Cardiac septum (tissue), 1 donor: Measurements from ENCODE around the gene NBEAL2. TPM values are rescaled to one million over a fixed set of nuclear protein-coding genes. Genes with fewer than 3 reads are reported as not detected.

Source experiments
- DNase-seq: peaks from one replicate; pipeline ENCODE4 v3.0.0-alpha.2; 2020; ENCODE audit warnings: low spot score
- intact Hi-C: fragments of 100-400 bp; cut with DNase I; formaldehyde crosslinking; loops from one replicate; pipeline ENCODE4 v1.14.0; 2022
- total RNA-seq: library from RNA; stranded (reverse); fragmentation: NEBNext Ultra II Directional; extraction: Animal tissue kit (Norgen Biotek cat#: 25700); gene quantifications from one replicate; pipeline ENCODE4 v1.2.1, GENCODE V29; 2021
- donor health status: DM: no; HTN: no; CAD: no.

The NBEAL2 gene
- total RNA-seq, 1 donor from 2014 or later, result 14.2 TPM

DNA sequence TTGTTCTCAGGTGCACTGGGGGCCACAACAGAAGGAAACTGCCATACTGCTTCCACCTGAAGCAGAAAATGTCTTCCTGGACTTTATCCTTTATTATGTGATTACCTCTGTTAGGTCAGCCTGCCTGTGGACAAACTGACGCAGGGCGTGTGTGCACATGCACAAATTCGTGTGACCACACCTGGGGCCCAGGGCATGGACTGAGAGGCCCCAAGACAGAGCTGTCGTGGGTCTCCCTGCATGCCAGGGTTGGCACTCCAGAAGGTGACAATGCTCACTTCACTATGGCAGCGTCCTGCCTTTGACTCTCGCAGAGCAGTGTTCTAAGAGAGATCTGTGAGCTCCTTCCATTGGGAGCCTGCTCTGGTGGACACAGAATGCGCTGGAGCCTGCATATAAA lies 37.4 kb upstream of the NBEAL2 start:
- DNase-seq, result no peak
- intact Hi-C loops, result no loop called here

DNA sequence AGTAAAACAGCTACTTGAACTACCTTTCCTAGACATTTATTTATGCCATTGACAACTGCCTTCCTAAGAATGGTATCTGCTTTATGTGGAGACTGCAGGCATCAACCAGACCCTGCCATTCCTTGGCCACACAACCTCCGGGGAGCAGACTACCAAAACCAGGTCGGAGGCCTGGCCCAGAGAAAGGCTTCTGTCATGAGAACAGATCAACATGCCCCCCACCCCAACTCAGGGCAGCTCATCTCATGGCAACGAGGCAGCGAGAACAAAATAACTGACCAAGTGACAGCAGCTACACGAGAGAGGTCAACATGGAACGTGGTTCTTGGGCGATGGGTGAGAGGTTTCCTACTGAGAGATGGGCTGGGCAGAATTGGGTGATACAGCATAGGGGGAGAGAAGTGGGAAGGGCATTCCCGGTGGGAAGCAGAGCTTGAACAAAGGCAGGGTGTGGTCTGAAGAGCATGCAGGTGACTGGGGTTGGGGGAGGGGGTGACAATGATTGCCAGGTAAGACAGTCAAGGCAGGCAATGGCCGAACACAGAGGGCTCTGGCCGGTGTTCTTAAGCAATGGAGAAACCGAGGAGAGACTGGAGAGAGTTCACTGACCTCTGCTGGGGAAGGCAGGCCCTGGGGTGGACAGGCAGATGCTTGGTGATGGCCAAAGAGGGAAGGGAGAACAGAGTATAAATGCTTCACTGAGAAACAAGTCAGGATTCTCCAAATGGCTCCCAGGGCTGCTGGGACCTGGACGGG lies 36.8 kb upstream of the NBEAL2 start:
- intact Hi-C loops, result no loop called here
- no peak for DNase-seq

DNA sequence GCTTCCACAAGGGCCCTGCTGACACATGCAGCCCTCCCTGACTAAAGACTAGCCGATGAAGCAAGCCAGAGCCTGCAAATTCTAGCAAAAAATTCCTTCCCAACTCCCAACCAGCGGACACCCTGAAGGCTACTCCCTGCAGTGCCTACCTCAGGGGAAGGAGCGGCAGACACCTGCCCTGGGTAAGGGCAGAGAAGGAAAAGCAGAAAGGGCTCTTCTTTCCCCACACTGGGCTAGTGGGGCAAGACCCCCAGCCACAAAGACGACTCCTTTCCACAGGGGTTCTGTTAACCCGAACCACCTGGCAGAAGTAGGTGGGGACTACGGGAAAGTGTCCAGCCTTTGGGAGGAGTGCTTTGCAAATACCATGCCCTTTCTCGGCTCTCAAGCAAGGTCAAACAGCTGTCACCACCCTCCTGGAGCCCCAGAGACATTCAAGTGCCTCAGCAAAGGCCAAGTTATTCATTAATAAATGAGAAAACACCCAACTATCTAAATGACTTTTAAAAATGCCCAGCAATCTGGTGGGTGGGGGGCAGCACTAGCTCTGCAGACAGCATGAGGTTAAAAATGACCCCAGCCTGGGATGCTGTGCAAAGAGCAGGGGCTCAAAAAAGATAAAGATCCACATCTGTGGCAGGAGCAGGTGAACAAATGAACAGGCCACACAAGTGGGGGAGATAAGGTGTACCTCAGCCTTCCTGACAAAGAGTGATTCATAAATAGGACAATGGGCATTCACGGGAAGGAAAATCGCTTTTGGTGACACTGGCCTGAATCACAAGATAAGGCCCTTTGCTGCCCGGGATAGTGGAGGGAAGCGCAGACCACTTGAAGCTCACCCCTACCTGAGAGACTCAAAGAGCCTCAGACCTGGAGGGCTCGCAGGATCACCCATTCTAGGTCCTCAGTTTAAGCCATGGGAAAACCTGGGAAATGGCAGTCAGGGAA lies 36.0 kb upstream of the NBEAL2 start:
- DNase-seq, result peak; percentile 74
- intact Hi-C loops, result no loop called here

DNA sequence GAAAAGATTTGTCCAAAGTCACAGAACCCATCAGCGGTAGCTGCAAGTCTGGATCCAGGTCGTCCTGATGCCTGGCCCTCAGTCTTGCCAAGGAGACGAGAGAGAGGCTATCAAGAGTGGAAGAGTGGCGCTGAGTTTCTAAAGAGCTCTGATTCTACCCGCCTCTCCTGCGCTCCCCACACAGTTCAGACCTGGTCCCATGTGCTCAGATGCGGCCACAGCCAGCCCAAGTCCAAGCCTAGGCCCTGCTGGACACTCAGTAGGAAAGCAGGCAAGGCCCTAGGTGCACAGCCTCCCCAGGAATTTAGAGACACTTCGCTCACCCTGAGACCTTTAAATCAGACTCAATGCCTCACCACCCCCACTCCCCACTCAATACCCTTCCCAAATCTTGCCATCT lies 35.3 kb upstream of the NBEAL2 start:
- intact Hi-C loops, result no loop called here
- peak; percentile 71 for DNase-seq

GRCh38 chr3:46946416-46946815 lies 33.0 kb upstream of the NBEAL2 start:
- intact Hi-C loops, result no loop called here
- no peak for DNase-seq

GRCh38 chr3:46946856-46947545 lies 32.5 kb upstream of the NBEAL2 start:
- intact Hi-C loops, result no loop called here

DNA sequence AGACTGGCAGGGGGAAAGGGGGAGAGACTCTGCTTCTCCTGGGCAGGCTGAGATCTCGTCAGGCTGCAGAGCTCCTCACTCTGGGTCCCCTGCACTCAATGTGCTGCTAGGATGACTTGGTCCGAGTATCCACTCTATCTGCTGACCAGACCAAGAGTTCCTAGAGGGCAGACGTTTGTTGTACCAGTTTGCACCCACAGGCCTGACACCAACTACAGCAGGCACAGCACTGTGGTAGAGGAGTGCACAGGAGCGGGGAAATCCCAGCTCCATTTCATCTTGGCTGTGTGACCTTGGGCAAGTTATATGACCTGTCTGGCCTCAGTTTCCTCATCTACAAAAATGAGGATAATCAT lies 31.9 kb upstream of the NBEAL2 start:
- intact Hi-C loops, result no loop called here
- peak; percentile 67 for DNase-seq

More at GRCh38 chr3:46946856-46947545, 32.5 kb upstream of the NBEAL2 start:
- DNase-seq, result peak; percentile 76

- peak; percentile 85 for DNase-seq
- intact Hi-C loops, result loop anchor here (2.0 kb wide), 1 partner anchor 29 kb away; the partner anchor contains the start of gene CCDC12
These were observed 31.3 kb upstream of the NBEAL2 start for GRCh38 chr3:46947981-46948791.

- intact Hi-C loops, result loop anchor here (2.0 kb wide), 1 partner anchor 28 kb away; the partner anchor contains the start of gene CCDC12
- DNase-seq, result no peak
These were observed 30.4 kb upstream of the NBEAL2 start for GRCh38 chr3:46948830-46949671.

GRCh38 chr3:46950177-46950576 lies 29.3 kb upstream of the NBEAL2 start:
- DNase-seq, result no peak
- intact Hi-C loops, result no loop called here

- intact Hi-C loops, result no loop called here
- no peak for DNase-seq
These were observed 28.7 kb upstream of the NBEAL2 start for GRCh38 chr3:46950650-46951241.

DNA sequence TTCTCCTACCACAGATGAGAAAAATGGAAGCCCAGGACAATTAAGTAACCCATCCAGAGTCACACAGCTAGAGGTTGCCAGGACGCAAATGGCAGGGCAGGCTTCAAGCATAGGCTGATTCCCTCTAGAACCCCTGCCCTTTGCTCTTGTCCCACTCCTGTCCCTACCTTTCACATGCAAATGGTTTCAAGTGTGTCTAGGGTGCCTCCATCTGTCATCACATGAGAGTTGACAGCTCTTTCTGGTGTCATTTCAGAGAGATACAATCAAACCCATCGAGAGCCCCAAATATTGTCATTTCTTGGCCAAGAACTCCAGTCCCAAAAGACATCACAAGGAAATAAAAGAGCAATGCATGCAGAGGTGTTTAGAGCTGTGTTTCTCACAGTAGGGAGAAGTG lies 26.7 kb upstream of the NBEAL2 start:
- no peak for DNase-seq
- intact Hi-C loops, result no loop called here

DNA sequence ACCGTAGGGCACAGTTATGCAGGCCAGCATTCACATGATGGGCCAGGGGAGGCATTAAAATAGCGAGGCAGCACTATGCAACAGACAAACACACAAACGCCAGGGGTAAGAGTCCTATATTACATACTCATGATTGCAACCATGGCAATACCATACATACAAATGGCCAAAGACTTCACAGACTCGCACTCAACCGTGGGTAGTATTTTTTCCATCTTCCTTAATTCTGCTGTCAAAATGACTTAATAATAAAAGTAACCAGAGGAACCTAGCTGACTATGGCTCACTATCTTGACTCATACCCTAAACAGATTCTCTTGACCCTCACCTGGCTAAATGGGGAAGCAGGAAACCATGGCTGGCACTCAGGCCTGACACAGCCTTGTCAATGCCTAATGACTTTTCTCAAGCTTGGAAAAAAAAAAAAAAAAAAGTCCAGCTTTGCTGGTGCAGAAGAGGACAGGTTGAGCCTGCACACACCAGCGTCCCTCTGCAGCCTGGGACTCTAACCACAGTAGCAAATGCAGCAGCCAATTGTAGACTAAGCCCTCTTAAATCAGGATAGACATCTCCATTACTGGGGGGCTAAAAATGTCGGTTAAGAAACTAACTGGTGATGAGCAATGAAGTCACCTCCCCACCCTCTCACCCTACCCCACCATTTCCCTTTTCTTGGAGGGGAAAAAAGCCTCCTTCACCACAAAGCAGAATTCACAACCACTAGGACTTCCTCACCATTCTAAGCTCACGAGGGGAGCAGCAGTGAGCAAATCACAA lies 26.0 kb upstream of the NBEAL2 start:
- no peak for DNase-seq

GRCh38 chr3:46954178-46954577 lies 25.3 kb upstream of the NBEAL2 start:
- intact Hi-C loops, result no loop called here
- DNase-seq, result no peak

More for the DNA sequence above, 26.0 kb upstream of the NBEAL2 start:
- intact Hi-C loops, result no loop called here

DNA sequence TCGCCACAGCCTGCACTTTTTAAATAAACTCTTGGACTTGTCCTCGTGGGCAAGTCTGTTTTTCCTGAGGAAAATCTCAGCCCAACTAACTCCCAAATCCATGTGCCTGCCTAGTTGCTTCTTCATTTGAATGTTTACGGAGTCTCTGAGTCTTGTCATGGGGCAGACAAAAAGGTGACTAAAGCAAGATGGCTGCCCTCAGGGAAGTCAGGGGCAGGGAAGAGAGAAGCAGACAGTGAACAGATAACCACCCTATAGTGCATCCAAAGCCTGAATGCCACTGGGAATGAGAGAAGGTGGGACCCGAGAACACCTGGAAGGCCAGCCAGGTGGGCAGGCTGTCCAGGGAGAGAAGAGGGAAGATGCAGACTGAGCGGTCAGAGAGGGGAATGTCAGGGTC lies 24.3 kb upstream of the NBEAL2 start:
- no peak for DNase-seq
- intact Hi-C loops, result no loop called here

DNA sequence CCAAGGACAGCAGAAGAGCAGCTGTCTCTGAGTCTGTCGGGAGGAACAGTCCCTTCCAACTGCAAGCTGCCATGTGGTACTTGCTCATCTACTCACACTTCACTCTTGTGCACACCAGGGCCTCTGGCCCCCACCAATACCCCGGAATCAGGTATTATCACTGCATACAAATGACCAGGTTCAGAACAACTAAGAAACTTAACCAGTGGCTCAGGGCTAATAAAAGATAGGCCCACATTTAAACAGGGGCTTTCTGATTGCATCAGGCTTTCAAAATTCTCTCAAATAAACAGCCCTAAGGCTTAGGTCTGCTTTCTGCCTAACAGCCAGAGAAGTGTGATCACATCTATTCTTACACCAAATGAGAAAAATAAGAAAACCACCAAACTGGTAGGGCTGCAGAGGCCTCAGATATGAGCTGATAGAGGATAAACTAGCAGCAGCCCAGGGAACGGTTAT lies 23.6 kb upstream of the NBEAL2 start:
- no peak for DNase-seq
- intact Hi-C loops, result no loop called here
